ENCODE measurements around the gene ERVFRD-1.

DNA sequence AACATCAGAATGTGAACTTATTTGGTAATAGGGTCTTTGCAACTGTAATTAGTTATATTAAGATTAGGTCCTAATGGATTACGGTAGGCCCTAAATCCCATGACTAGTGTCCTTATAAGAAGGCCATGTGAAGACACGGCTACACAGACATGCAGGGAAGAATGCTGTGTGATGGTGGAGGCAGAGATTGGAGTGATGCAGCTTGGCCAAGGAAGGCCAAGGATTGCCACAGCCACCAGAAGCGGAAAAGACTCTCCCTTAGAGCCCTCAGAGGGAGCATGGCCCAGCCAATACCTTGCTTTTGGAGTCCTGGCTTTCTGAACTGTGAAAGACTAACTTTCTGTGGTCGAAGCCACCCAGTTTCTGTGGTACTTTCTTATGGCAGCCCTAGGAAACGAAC is 27.6 kb downstream of the ERVFRD-1 start:
- TF ChIP-seq, protein P1, sequence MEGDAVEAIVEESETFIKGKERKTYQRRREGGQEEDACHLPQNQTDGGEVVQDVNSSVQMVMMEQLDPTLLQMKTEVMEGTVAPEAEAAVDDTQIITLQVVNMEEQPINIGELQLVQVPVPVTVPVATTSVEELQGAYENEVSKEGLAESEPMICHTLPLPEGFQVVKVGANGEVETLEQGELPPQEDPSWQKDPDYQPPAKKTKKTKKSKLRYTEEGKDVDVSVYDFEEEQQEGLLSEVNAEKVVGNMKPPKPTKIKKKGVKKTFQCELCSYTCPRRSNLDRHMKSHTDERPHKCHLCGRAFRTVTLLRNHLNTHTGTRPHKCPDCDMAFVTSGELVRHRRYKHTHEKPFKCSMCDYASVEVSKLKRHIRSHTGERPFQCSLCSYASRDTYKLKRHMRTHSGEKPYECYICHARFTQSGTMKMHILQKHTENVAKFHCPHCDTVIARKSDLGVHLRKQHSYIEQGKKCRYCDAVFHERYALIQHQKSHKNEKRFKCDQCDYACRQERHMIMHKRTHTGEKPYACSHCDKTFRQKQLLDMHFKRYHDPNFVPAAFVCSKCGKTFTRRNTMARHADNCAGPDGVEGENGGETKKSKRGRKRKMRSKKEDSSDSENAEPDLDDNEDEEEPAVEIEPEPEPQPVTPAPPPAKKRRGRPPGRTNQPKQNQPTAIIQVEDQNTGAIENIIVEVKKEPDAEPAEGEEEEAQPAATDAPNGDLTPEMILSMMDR (IDR thresholded peaks at IDR 0.05) = no peak
- TF ChIP-seq POLR2A (IDR thresholded peaks at IDR 0.05; ENCODE audit: low read depth) (no peak), EP300 (IDR thresholded peaks at IDR 0.05) (no peak), POLR2AphosphoS5 (IDR thresholded peaks at IDR 0.05) (no peak)

Data from esophagus muscularis mucosa (tissue), 4 donors.